WTC11 (cell line): ENCODE results near the gene ADAM12.

Experiments used
- JUN ChIP-seq: sonication (generic); formaldehyde crosslinking; IDR thresholded peaks from 2 replicates; pipeline ENCODE4 v1.8.0; 2023; ENCODE audit warnings: mild to moderate bottlenecking, missing genetic modification reagents
- TF ChIP-seq, protein P1 (sequence below): fragments of 200-600 bp; IDR thresholded peaks from 2 replicates; pipeline ENCODE4 v1.8.0; 2022; ENCODE audit warnings: antibody characterized with exemption
- TF ChIP-seq, protein P2 (sequence below): sonication (generic); formaldehyde crosslinking; IDR thresholded peaks from 2 replicates; pipeline ENCODE4 v1.8.1; 2022; ENCODE audit warnings: low read depth, mild to moderate bottlenecking, moderate library complexity, missing genetic modification reagents, borderline replicate concordance
- TF ChIP-seq, protein P3 (sequence below): sonication (generic); formaldehyde crosslinking; IDR thresholded peaks from 2 replicates; pipeline ENCODE4 v1.8.1; 2023; ENCODE audit warnings: mild to moderate bottlenecking, moderate library complexity, missing genetic modification reagents
- TF ChIP-seq, protein P4 (sequence below): sonication (generic); formaldehyde crosslinking; IDR thresholded peaks from 2 replicates; pipeline ENCODE4 v1.8.1; 2023; ENCODE audit warnings: mild to moderate bottlenecking, missing genetic modification reagents

DNA sequence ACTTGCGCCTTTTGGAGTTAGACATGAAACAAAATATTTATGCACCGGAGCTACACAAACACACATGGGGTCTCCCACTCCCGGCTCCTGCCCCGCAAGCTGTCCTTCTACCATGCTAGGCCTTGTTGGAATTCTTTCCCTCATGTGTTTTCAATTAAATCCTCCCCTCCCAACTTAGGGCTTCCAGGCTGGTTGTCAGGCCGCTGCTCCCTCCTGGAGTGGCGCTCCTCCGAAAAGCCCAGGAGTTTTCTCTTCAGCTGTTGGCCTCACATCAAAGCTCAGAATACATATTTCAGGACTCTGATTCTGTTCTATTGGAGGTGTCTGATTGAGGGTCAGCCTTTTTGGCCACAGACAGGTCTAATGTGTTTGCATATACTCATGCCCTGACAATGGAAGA lies 378.6 kb downstream of the ADAM12 start:
- TF ChIP-seq, protein P1, sequence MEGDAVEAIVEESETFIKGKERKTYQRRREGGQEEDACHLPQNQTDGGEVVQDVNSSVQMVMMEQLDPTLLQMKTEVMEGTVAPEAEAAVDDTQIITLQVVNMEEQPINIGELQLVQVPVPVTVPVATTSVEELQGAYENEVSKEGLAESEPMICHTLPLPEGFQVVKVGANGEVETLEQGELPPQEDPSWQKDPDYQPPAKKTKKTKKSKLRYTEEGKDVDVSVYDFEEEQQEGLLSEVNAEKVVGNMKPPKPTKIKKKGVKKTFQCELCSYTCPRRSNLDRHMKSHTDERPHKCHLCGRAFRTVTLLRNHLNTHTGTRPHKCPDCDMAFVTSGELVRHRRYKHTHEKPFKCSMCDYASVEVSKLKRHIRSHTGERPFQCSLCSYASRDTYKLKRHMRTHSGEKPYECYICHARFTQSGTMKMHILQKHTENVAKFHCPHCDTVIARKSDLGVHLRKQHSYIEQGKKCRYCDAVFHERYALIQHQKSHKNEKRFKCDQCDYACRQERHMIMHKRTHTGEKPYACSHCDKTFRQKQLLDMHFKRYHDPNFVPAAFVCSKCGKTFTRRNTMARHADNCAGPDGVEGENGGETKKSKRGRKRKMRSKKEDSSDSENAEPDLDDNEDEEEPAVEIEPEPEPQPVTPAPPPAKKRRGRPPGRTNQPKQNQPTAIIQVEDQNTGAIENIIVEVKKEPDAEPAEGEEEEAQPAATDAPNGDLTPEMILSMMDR, result no peak
- TF ChIP-seq, protein P2, sequence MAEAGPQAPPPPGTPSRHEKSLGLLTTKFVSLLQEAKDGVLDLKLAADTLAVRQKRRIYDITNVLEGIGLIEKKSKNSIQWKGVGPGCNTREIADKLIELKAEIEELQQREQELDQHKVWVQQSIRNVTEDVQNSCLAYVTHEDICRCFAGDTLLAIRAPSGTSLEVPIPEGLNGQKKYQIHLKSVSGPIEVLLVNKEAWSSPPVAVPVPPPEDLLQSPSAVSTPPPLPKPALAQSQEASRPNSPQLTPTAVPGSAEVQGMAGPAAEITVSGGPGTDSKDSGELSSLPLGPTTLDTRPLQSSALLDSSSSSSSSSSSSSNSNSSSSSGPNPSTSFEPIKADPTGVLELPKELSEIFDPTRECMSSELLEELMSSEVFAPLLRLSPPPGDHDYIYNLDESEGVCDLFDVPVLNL (CRISPR knock-in tag), result no peak
- TF ChIP-seq JUN (CRISPR knock-in tag), result no peak
- TF ChIP-seq, protein P3, sequence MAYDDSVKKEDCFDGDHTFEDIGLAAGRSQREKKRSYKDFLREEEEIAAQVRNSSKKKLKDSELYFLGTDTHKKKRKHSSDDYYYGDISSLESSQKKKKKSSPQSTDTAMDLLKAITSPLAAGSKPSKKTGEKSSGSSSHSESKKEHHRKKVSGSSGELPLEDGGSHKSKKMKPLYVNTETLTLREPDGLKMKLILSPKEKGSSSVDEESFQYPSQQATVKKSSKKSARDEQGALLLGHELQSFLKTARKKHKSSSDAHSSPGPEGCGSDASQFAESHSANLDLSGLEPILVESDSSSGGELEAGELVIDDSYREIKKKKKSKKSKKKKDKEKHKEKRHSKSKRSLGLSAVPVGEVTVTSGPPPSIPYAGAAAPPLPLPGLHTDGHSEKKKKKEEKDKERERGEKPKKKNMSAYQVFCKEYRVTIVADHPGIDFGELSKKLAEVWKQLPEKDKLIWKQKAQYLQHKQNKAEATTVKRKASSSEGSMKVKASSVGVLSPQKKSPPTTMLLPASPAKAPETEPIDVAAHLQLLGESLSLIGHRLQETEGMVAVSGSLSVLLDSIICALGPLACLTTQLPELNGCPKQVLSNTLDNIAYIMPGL (CRISPR knock-in tag), result no peak
- TF ChIP-seq, protein P4, sequence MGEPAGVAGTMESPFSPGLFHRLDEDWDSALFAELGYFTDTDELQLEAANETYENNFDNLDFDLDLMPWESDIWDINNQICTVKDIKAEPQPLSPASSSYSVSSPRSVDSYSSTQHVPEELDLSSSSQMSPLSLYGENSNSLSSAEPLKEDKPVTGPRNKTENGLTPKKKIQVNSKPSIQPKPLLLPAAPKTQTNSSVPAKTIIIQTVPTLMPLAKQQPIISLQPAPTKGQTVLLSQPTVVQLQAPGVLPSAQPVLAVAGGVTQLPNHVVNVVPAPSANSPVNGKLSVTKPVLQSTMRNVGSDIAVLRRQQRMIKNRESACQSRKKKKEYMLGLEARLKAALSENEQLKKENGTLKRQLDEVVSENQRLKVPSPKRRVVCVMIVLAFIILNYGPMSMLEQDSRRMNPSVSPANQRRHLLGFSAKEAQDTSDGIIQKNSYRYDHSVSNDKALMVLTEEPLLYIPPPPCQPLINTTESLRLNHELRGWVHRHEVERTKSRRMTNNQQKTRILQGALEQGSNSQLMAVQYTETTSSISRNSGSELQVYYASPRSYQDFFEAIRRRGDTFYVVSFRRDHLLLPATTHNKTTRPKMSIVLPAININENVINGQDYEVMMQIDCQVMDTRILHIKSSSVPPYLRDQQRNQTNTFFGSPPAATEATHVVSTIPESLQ (CRISPR knock-in tag), result no peak
